HG02943 (cell line): ENCODE data around the gene MKRN2OS.

Source experiments
- ATAC-seq: cut with Tn5 transposase; IDR thresholded peaks from one replicate; pipeline ENCODE4 v1.9.1; 2021; ENCODE audit warnings: mild to moderate bottlenecking, low read depth, moderate library complexity; ENCODE audit not compliant: unreplicated experiment

Gene MKRN2OS

GRCh38 chr3:12545473-12545791 is at the start of gene MKRN2OS:
MKRN2OS (minus strand) TSS chr3:12545499; CDS start chr3:12545464, 35 bp downstream.
- ATAC-seq, result no peak

- ATAC-seq, result no peak
Observed at GRCh38 chr3:12593473-12593872, 48.2 kb upstream of the MKRN2OS start.

GRCh38 chr3:12591997-12592715 is 46.9 kb upstream of the MKRN2OS start:
- ATAC-seq, result no peak

GRCh38 chr3:12591456-12591855 is 46.2 kb upstream of the MKRN2OS start:
- ATAC-seq, result no peak

- no peak for ATAC-seq
Observed at GRCh38 chr3:12590096-12590495, 44.8 kb upstream of the MKRN2OS start.

GRCh38 chr3:12588039-12589009 is 43.0 kb upstream of the MKRN2OS start:
- no peak for ATAC-seq

GRCh38 chr3:12586403-12586802 is 41.1 kb upstream of the MKRN2OS start:
- ATAC-seq, result no peak

- ATAC-seq, result no peak
Observed at GRCh38 chr3:12585970-12586369, 40.7 kb upstream of the MKRN2OS start.

GRCh38 chr3:12585181-12585580 is 39.9 kb upstream of the MKRN2OS start:
- ATAC-seq, result no peak

GRCh38 chr3:12584083-12584482 is 38.8 kb upstream of the MKRN2OS start:
- no peak for ATAC-seq

- no peak for ATAC-seq
Observed at GRCh38 chr3:12583280-12583679, 38.0 kb upstream of the MKRN2OS start.

GRCh38 chr3:12582730-12583129 is 37.4 kb upstream of the MKRN2OS start:
- ATAC-seq, result no peak

GRCh38 chr3:12579905-12580304 is 34.6 kb upstream of the MKRN2OS start:
- no peak for ATAC-seq

- no peak for ATAC-seq
Observed at GRCh38 chr3:12579456-12579855, 34.2 kb upstream of the MKRN2OS start.

GRCh38 chr3:12578742-12579141 is 33.4 kb upstream of the MKRN2OS start:
- ATAC-seq, result no peak

- no peak for ATAC-seq
Observed at GRCh38 chr3:12577379-12577778, 32.1 kb upstream of the MKRN2OS start.

- no peak for ATAC-seq
Observed at GRCh38 chr3:12574661-12575060, 29.4 kb upstream of the MKRN2OS start.

- no peak for ATAC-seq
Observed at GRCh38 chr3:12574131-12574530, 28.8 kb upstream of the MKRN2OS start.

- ATAC-seq, result no peak
Observed at GRCh38 chr3:12571986-12572385, 26.7 kb upstream of the MKRN2OS start.

GRCh38 chr3:12569836-12570235 is 24.5 kb upstream of the MKRN2OS start:
- no peak for ATAC-seq

- no peak for ATAC-seq
Observed at GRCh38 chr3:12568747-12569146, 23.4 kb upstream of the MKRN2OS start.

GRCh38 chr3:12566976-12567375 is 21.7 kb upstream of the MKRN2OS start:
- ATAC-seq, result no peak
